Kidney (tissue), 14 donors: ENCODE data around the gene TPK1. TPM values are rescaled to one million over a fixed set of nuclear protein-coding genes. Genes with fewer than 3 reads are reported as not detected.

Experiments used
- DNase-seq, 5 donors: peaks; one replicate each; pipeline ENCODE4 v3.0.0-alpha.2; 2013 to 2020
- FAIRE-seq: peaks from 2 replicates; lab custom pipeline; 2012; peaks lifted over from hg19 to GRCh38; lab: Jason Lieb, UNC
- H3K27ac ChIP-seq, 2 donors: one replicate each; pipeline ENCODE4 v1.7.0; 2013; ENCODE audit warnings: low read depth in 2 of 2, low read length in 2 of 2, inconsistent platforms in 1 of 2
- H3K27me3 ChIP-seq: one replicate; pipeline ENCODE4 v1.7.1; 2013; ENCODE audit warnings: low read length, inconsistent platforms; ENCODE audit not compliant: control insufficient read depth, insufficient read depth
- H3K36me3 ChIP-seq, 3 donors: one replicate each; pipeline versions ENCODE4 v1.7.0 to v1.7.1; 2013; ENCODE audit warnings: low read length in 3 of 3, control low read depth in 1 of 3, inconsistent platforms in 1 of 3; ENCODE audit not compliant: insufficient read depth in 3 of 3, control insufficient read depth in 2 of 3
- H3K4me1 ChIP-seq, 3 donors: one replicate each; pipeline versions ENCODE4 v1.7.0 to v1.7.1; 2013; ENCODE audit warnings: low read length in 3 of 3, inconsistent platforms in 1 of 3, low read depth in 1 of 3; ENCODE audit not compliant: control insufficient read depth in 2 of 3, insufficient read depth in 2 of 3
- H3K4me3 ChIP-seq, 3 donors: one replicate each; pipeline versions ENCODE4 v1.7.0 to v1.8.1; 2013; ENCODE audit warnings: low read length in 3 of 3, control low read depth in 1 of 3, inconsistent platforms in 1 of 3
- H3K9ac ChIP-seq, 3 donors: one replicate each; pipeline versions ENCODE4 v1.7.0 to v1.7.1; 2013; ENCODE audit warnings: low read length in 3 of 3, control low read depth in 1 of 3, inconsistent platforms in 1 of 3
- H3K9me3 ChIP-seq, 3 donors: one replicate each; pipeline versions ENCODE4 v1.7.0 to v1.7.1; 2013; ENCODE audit warnings: low read length in 3 of 3, control low read depth in 1 of 3, inconsistent platforms in 1 of 3; ENCODE audit not compliant: control insufficient read depth in 2 of 3, insufficient read depth in 1 of 3
- intact Hi-C: fragments of 100-400 bp; cut with DNase I; formaldehyde crosslinking; loops from one replicate; pipeline ENCODE4 v1.11.1; 2022
- polyA plus RNA-seq: library from polyadenylated mRNA; stranded (reverse); fragments of 350-450 nt; fragmentation: Illumina TruSeq; extraction: RNeasy Lipid Tissue Mini Kit (QIAGEN cat#74804); gene quantifications from one replicate; pipeline ENCODE4 v1.2.3, GENCODE V29; 2014; ENCODE audit warnings: low read depth, low replicate concordance; ENCODE audit not compliant: insufficient read depth
- total RNA-seq: library from RNA; stranded (reverse); fragmentation: NEBNext Ultra II Directional; extraction: Animal tissue kit (Norgen Biotek cat#: 25700); gene quantifications from one replicate; pipeline ENCODE4 v1.2.1, GENCODE V29; 2021
- TF ChIP-seq, protein P1 (sequence below): IDR thresholded peaks from 3 replicates; pipeline ENCODE4 v1.5.1; 2012; ENCODE audit warnings: mild to moderate bottlenecking, moderate library complexity, borderline replicate concordance; ENCODE audit not compliant: insufficient read depth; ENCODE audit errors: extremely low read depth
- donor health status: control.
- donor health status: control.
- donor health status: control.
- donor health status: control.
- donor health status: control.
- donor health status: DM: yes; HTN: yes; CAD: no.
- donor health status: Normal renal cell carcinoma (clear cell type).

TPK1 gene
- total and polyA plus RNA-seq, 2 donors from 2014 or later, result 5.3 to 15.5 TPM

DNA sequence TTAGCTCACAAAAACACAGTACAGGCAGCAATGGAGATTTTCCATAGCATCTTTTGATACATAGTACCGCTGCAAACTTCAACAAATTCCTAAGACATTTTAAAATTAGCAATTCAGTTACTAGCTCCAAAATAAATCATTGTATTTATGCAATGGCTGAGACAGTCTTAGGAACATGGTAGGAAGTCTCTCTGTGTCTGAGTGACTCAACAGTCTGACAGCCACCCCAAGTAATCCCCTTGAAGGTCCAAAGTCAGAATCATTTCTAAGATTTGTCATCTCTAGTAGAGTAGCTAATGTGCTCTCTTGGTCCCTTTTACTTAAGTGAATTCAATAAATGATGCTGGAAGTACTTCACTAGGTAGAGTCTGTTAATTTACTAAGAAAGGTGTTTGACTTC lies 338.6 kb downstream of the TPK1 start:
- no peak for FAIRE-seq
- intact Hi-C loops, result no loop called here
- H3K9ac ChIP-seq, result no peak overlapping the region

DNA sequence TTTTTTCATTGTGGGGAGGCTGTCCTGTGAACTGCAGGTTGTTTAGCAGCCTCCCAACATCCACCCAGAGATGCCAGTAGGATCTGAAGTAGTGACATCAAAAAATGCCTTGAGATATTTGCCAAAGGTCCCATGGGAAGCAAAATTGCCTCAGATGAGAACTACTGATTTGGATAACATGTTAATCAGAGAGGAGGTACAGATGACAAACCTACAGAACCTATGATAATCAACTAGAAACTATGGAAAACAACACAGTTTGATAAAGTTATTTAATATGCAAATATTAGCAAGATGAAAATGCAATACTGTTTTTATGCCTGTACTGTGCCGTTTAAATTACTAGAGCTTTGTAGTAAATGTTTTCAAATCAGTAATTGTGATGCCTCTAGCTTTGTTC lies 341.5 kb downstream of the TPK1 start:
- H3K4me1 ChIP-seq, result no peaks in the 10 kb centered on the region
- no peak overlapping the region for H3K4me3 ChIP-seq
- no peak for DNase-seq
- no peaks in the 10 kb centered on the region for H3K27me3 ChIP-seq
- no peak for FAIRE-seq
- H3K36me3 ChIP-seq, result no peaks in the 10 kb centered on the region
- H3K27ac ChIP-seq, result no peak overlapping the region
- no peak overlapping the region for H3K9ac ChIP-seq
- peaks cover 0 to 4% (median 0%) of the 10 kb centered on the region in 3 donors for H3K9me3 ChIP-seq
- intact Hi-C loops, result no loop called here
- TF ChIP-seq, protein P1, sequence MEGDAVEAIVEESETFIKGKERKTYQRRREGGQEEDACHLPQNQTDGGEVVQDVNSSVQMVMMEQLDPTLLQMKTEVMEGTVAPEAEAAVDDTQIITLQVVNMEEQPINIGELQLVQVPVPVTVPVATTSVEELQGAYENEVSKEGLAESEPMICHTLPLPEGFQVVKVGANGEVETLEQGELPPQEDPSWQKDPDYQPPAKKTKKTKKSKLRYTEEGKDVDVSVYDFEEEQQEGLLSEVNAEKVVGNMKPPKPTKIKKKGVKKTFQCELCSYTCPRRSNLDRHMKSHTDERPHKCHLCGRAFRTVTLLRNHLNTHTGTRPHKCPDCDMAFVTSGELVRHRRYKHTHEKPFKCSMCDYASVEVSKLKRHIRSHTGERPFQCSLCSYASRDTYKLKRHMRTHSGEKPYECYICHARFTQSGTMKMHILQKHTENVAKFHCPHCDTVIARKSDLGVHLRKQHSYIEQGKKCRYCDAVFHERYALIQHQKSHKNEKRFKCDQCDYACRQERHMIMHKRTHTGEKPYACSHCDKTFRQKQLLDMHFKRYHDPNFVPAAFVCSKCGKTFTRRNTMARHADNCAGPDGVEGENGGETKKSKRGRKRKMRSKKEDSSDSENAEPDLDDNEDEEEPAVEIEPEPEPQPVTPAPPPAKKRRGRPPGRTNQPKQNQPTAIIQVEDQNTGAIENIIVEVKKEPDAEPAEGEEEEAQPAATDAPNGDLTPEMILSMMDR, result no peak

More for the DNA sequence above, 338.6 kb downstream of the TPK1 start:
- H3K9me3 ChIP-seq, result peaks cover 0 to 4% (median 0%) of the 10 kb centered on the region in 3 donors
- no peak overlapping the region for H3K4me3 ChIP-seq
- no peaks in the 10 kb centered on the region for H3K36me3 ChIP-seq
- DNase-seq, result no peak
- H3K4me1 ChIP-seq, result no peaks in the 10 kb centered on the region
- H3K27me3 ChIP-seq, result no peaks in the 10 kb centered on the region
- TF ChIP-seq, protein P1, result no peak
- no peak overlapping the region for H3K27ac ChIP-seq

DNA sequence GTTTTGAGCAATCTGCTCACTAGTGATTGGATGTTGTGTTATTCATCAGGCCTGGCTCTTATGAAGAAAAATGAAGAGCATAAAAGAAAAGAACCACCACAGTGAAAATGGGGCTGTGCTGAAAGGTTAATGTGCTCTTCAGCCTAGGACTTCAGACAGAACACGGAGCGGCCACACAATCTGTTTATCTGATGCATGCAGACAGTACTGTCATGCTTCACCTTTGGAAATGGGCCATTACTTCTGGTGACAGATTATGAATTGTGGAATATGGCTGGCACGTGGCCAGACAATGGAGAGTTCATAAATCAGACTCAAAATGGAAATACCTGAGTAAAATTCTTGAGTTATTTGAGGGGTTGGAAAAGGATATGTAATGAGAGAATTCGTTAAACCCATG lies 346.3 kb downstream of the TPK1 start:
- intact Hi-C loops, result no loop called here
- TF ChIP-seq, protein P1, result no peak
- Histone ChIP-seq H3K27ac (no peak overlapping the region), H3K36me3 (no peaks in the 10 kb centered on the region), H3K9me3 (peaks cover 0 to 4% (median 0%) of the 10 kb centered on the region in 3 donors), H3K9ac (no peak overlapping the region), H3K4me3 (no peak overlapping the region), H3K4me1 (no peaks in the 10 kb centered on the region), H3K27me3 (no peaks in the 10 kb centered on the region)
- no peak for DNase-seq
- FAIRE-seq, result no peak

DNA sequence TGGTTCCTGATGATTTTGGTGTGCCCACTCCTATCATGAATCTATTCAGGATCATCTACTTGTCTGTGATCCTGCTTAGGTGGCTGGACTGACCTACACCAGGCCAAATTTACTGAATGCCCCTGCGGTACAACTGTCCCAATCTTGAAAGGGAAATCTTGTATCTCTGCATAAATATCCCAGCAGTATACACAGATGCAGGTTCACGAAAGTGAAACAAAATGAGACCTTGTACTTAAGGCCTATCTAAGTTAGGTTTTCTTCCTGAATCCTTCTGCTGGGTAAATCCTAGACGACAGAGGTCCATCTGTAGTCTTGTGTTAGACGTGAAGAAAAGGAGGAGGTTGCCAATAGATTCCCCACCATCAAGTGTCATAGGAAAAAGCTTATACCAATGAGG lies 346.9 kb downstream of the TPK1 start:
- TF ChIP-seq, protein P1, result no peak
- DNase-seq (no peak), FAIRE-seq (no peak)
- Histone ChIP-seq H3K9ac (no peak overlapping the region), H3K36me3 (no peaks in the 10 kb centered on the region), H3K4me1 (no peaks in the 10 kb centered on the region), H3K27me3 (no peaks in the 10 kb centered on the region), H3K27ac (no peak overlapping the region), H3K9me3 (no peaks in the 10 kb centered on the region), H3K4me3 (no peak overlapping the region)
- intact Hi-C loops, result no loop called here
